GM12874 (cell line): ENCODE measurements around the gene TRIM24.

Experiments used
- TF ChIP-seq, protein P1 (sequence below): IDR thresholded peaks from 2 replicates; pipeline ENCODE4 v1.5.1; 2011; ENCODE audit warnings: low read depth, mild to moderate bottlenecking, control low read depth, low read length, moderate library complexity; ENCODE audit not compliant: insufficient read depth

The TRIM24 gene

DNA sequence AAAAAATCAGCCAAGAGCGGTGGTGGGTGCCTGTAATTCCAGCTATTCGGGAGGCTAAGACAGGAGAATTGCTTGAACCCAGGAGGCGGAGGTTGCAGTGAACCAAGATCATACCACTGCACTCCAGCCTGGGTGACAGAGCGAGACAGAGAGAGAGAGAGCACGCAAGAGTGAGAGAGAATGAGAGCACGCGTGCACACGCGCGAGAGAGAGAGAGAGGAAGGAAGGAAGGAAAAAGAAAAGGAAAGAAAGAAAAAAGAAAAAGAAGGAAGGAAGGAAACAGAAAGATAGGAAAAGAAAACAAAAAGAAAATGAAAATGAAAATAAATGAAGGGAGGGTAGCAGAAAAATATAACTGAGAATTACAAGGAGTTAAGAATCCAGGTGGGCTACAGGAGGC lies 158.4 kb downstream of the TRIM24 start:
- TF ChIP-seq, protein P1, sequence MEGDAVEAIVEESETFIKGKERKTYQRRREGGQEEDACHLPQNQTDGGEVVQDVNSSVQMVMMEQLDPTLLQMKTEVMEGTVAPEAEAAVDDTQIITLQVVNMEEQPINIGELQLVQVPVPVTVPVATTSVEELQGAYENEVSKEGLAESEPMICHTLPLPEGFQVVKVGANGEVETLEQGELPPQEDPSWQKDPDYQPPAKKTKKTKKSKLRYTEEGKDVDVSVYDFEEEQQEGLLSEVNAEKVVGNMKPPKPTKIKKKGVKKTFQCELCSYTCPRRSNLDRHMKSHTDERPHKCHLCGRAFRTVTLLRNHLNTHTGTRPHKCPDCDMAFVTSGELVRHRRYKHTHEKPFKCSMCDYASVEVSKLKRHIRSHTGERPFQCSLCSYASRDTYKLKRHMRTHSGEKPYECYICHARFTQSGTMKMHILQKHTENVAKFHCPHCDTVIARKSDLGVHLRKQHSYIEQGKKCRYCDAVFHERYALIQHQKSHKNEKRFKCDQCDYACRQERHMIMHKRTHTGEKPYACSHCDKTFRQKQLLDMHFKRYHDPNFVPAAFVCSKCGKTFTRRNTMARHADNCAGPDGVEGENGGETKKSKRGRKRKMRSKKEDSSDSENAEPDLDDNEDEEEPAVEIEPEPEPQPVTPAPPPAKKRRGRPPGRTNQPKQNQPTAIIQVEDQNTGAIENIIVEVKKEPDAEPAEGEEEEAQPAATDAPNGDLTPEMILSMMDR = no peak

DNA sequence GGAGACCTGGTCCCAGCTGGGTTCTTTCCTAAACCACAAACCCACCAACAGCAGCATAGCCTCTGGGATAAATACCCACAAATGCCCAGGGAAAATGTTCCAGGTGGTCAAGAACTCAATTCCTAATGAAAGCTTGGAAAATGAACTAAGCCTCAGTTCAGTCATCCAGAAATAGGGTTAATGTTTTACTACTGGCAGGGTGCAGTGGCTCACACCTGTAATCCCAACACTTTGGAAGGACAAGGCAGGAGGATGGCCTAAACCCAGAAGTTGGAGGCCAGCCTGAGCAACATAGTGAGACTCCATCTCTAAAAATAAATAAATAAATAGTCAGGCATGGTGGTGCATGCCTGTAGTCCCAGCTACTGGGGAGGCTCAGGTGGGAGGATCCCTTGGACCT lies 158.9 kb downstream of the TRIM24 start:
- TF ChIP-seq, protein P1 = no peak

- TF ChIP-seq, protein P1 = no peak
These were observed 162.8 kb downstream of the TRIM24 start for GRCh38 chr7:138622841-138623240.

GRCh38 chr7:138625084-138625848 lies 165.2 kb downstream of the TRIM24 start:
- TF ChIP-seq, protein P1 = no peak

DNA sequence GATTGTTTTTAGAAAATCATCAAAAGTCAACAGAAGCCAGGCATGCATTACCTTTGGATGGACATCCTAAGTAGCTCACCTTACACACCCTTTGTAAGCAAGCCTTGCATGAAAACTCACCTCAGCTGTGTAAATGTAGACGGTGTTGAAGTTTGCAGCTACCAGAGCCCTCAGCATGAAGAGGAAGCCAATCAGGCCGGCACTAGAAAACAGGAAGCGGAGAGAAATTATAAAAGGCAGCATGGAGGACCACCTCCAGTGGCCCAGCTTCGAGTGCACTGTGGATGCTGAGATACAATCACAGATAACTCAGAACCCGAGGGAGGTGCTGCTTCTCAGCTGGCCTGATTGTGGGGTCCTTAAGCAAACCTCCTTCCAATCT lies 165.8 kb downstream of the TRIM24 start:
- TF ChIP-seq, protein P1 = no peak

DNA sequence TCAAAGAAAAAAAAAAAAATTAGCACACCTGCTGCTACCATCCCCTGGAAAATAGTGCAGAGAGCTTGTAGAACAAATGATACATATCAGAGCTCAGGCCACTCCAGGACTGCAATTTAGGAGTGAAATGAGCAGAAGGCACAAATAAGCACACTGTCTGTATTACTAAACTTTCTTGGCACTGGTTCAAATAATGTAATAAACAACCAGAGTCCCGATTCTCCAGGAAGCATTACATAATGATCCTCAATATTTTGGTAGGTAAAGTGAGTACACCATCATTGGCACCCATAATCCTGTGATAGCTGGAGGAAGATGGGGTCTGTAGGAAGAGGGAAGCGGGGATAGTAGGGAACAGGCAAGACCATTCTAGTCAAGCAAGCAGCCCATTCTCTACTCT lies 166.8 kb downstream of the TRIM24 start:
- TF ChIP-seq, protein P1 = no peak

DNA sequence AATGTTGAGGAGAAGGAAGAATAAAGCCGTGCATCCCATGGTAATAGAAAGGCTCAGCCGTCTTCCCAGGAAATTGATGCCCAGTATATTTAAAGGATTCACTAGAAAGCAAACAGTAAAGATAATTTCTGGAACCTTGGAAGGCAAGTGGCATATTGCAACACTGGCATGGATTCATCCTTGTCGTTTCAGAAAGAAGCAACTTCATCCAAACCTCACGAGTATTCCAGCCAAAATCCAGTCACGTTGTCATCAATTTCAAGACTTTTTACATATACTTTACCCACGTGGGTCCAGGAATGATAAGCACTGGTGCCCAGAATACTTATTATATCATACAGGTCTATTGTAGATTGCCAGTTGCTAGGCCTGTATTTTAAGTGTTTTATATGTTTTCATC lies 167.3 kb downstream of the TRIM24 start:
- TF ChIP-seq, protein P1 = no peak
